ENCODE measurements around the gene CHRNA1.

Gene CHRNA1

DNA sequence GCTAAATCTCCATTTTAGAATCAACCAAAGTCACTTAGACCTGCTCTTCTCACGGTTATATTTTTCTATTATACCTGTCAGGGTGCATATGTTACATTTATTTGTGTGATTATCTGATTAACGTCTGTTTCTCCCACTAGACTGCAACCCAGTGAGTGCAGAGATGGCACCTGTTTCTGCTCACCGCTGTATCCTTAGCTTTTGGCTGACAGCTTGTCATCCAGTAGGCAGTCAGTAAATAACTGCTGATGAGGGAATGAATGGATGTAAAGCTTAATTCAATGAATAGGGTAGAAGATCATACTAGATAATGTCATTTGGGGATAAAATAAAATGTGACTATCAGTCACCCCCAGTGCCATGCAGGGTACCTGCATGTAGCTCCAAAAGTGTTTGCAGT is 6.9 kb upstream of the CHRNA1 start:
- DNase-seq (ENCODE audit: extremely low read depth, low read depth): no peak
- TF ChIP-seq, protein P1, sequence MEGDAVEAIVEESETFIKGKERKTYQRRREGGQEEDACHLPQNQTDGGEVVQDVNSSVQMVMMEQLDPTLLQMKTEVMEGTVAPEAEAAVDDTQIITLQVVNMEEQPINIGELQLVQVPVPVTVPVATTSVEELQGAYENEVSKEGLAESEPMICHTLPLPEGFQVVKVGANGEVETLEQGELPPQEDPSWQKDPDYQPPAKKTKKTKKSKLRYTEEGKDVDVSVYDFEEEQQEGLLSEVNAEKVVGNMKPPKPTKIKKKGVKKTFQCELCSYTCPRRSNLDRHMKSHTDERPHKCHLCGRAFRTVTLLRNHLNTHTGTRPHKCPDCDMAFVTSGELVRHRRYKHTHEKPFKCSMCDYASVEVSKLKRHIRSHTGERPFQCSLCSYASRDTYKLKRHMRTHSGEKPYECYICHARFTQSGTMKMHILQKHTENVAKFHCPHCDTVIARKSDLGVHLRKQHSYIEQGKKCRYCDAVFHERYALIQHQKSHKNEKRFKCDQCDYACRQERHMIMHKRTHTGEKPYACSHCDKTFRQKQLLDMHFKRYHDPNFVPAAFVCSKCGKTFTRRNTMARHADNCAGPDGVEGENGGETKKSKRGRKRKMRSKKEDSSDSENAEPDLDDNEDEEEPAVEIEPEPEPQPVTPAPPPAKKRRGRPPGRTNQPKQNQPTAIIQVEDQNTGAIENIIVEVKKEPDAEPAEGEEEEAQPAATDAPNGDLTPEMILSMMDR (IDR thresholded peaks at IDR 0.05; ENCODE audit: low read depth, low read length): no peak

DNA sequence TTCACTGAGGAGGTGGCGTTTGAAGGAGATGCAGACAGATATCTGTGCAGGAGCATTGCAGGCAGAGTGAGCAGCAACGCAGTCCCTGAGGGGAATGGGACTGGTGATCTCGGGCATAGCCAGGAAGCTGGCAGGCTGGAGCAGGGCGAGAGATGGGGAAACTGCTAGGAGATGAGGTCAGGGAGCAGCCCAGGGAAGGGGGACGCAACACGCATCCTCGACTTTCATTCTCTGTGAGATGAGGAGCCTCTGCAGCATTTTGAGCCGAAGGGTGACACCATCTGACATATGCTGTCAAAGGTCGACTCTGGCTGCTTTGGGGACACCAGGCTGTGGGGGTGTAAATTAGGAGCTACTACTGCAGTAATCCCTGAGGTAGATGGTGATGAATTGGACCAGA is 4.3 kb upstream of the CHRNA1 start:
- DNase-seq (ENCODE audit: extremely low read depth, low read depth): no peak
- TF ChIP-seq, protein P1 (IDR thresholded peaks at IDR 0.05; ENCODE audit: low read depth, low read length): no peak

DNA sequence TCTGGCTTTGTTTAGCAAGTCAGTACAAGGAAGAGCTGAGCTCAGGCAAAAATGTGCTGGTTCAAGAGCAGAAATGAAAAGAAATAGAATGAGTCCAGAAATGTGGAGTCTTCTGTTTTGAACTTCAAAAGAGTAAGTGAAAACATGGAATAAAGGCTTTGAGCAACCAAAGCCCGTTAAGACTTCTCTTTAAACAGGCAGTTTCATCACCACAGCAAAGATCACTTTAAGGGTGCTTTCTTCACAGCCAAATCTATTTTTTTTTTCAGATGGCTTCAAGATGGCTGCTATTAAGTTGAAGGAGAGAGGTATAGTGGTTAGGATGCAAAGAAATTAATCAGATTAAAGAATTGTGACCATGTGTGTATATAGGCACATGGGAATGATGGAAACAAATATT is 2.0 kb upstream of the CHRNA1 start:
- DNase-seq (ENCODE audit: extremely low read depth, low read depth): no peak
- TF ChIP-seq, protein P1 (IDR thresholded peaks at IDR 0.05; ENCODE audit: low read depth, low read length): no peak

DNA sequence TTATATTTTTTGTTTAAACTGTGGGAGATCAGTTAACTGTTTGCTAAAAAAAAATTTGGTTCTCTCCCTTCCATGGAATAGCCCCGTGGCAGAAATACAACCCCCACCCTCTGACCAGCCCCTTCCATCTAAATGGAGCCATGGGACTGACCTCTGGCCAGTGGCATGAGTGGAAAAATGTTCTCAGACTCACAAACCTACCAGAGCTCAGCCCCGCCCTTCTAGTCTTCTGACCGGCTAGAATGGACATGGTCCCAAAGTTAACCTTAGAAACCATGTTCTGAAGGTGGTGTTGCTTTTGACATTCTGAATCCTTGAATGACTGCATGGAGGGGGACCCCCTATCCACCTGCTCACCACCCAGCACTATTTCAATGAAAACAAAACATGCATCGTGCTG is 1.3 kb upstream of the CHRNA1 start:
- no peak for DNase-seq (ENCODE audit: extremely low read depth, low read depth)
- TF ChIP-seq, protein P1 (IDR thresholded peaks at IDR 0.05; ENCODE audit: low read depth, low read length): no peak

DNA sequence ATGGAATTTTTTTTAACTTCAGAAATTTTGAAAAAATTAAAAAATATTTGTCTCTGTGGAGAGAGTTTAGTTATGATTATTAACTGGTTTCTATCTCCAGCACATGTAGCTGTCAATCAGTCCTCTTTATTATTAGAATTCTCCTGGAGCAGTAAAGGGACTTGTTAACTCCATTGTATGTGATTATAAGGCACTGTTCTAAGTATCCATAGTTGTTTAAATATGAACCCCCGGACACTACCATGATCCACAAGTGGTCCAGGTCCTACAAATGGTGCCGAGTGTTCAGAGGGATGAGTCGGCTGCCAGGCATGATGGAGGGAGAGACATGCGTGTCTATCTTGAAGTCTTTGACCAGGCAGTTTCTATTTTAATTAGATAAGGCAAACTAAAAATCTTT is 492 bp downstream of the CHRNA1 start:
- DNase-seq (ENCODE audit: extremely low read depth, low read depth): no peak
- TF ChIP-seq, protein P1 (IDR thresholded peaks at IDR 0.05; ENCODE audit: low read depth, low read length): no peak

DNA sequence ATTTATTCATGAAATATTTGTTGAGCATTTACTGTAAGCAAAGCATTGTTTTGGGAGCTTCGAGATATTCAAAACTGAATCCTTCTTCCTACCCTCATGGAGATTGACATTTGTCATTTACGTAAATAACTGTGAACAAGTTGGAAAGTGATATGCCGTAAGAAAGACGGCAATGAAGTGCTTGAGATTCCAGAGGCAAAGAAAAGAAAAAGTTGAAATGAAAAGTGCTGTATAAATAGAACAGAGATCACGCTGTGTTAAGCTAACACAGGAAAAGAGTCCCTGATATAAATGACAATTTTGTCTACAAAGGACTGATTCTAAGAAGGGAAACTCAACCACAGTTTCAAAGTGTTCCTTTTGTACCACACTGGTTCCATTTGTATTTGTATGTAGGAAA is 1.8 kb downstream of the CHRNA1 start:
- TF ChIP-seq, protein P1 (IDR thresholded peaks at IDR 0.05; ENCODE audit: low read depth, low read length): no peak
- DNase-seq (ENCODE audit: extremely low read depth, low read depth): no peak

DNA sequence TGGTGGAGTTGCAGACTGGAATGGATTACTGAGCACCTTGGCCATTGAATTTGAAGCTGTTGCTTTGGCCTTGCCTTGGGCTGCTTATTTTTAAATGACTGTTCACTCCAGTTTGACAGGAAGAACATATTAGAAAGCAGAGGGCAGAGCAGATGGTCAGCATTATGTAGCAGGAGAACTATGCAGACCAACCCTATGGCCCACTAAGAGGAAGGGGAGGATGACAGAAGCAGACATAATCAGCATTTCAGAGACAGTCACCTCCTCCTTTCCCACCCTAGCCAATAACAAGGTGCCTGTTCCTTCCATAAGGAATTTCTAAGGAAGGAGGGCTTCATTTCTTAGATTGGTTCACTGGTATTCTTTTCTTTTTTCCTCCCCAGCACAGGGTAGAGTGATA is 2.4 kb downstream of the CHRNA1 start:
- DNase-seq (ENCODE audit: extremely low read depth, low read depth): no peak
- TF ChIP-seq, protein P1 (IDR thresholded peaks at IDR 0.05; ENCODE audit: low read depth, low read length): no peak
